HepG2 (cell line): Measurements from ENCODE around the gene TANC1. TPM values are rescaled to one million over a fixed set of nuclear protein-coding genes. Genes with fewer than 3 reads are reported as not detected.

ENCODE experiments used
- ATAC-seq: fragments of 200-7000 bp; cut with Tn5 transposase; 3 replicates; pipeline ENCODE4 v1.9.1; 2020; ENCODE audit warnings: mild to moderate bottlenecking, moderate library complexity
- BruUV-seq: library from RNA; stranded (reverse); fragments of 400-500 nt; replicated peaks from 2 replicates; lab custom pipeline; 2021; lab: Mats Ljungman, UMichigan
- CTCF ChIA-PET: fragments of 300-600 bp; formaldehyde crosslinking; extraction: SDS; loops from one replicate; lab custom pipeline; 2021; ENCODE audit warnings: low total read pairs, inconsistent platforms, low intra/inter-chr PET ratio; lab: Yijun Ruan, JAX
- POLR2A ChIA-PET: fragments of 350-600 bp; sonication (Branson Sonifier 250); formaldehyde crosslinking; loops from one replicate; lab custom pipeline; 2020; ENCODE audit warnings: antibody characterized with exemption, inconsistent platforms; lab: Yijun Ruan, JAX
- DNase-seq: peaks from one replicate; pipeline ENCODE4 v3.0.0-alpha.2; 2015; ENCODE audit warnings: low spot score
- FAIRE-seq: peaks from 3 replicates; lab custom pipeline; 2011; peaks lifted over from hg19 to GRCh38; lab: Jason Lieb, UNC
- H2AFZ ChIP-seq: one replicate; pipeline ENCODE4 v1.6.1; 2011; ENCODE audit warnings: low read length, inconsistent platforms
- H3K27ac ChIP-seq: fragments of 300-600 bp; 3 replicates; pipeline ENCODE4 v1.8.0; 2011; ENCODE audit warnings: mixed run types, mild to moderate bottlenecking, mixed read lengths, low read length, inconsistent platforms; ENCODE audit not compliant: insufficient read depth; ENCODE audit errors: extremely low read length
- H3K27me3 ChIP-seq, 2 experiments: fragments of 200-600 bp in 1 of 2; 2 replicates in 1 of 2; 3 replicates in 1 of 2; pipeline versions ENCODE4 v1.6.0 to v1.8.0; 2011; ENCODE audit warnings: low read length in 2 of 2, mild to moderate bottlenecking in 2 of 2, moderate library complexity in 2 of 2, inconsistent platforms in 1 of 2; ENCODE audit not compliant: insufficient read depth in 2 of 2, control insufficient read depth in 1 of 2
- H3K36me3 ChIP-seq, 2 experiments: fragments of 200-600 bp in 1 of 2; replicated peaks in 1 of 2; 2 replicates in 1 of 2; 3 replicates in 1 of 2; pipeline versions ENCODE4 v1.5.1 to v1.8.0; 2011; ENCODE audit warnings: low read length in 2 of 2, inconsistent platforms in 1 of 2; ENCODE audit not compliant: insufficient read depth in 2 of 2, control insufficient read depth in 1 of 2
- H3K4me1 ChIP-seq: 2 replicates; pipeline ENCODE4 v1.5.1; 2012; ENCODE audit warnings: low read length, inconsistent platforms; ENCODE audit not compliant: insufficient read depth
- H3K4me2 ChIP-seq: 2 replicates; pipeline ENCODE4 v1.6.0; 2011; ENCODE audit warnings: low read depth, low read length, inconsistent platforms
- H3K4me3 ChIP-seq, 3 experiments: fragments of 200-600 bp in 1 of 3; sonication (generic), shearing (Covaris generic) in 1 of 3; replicated peaks in 1 of 3; 2 replicates each; pipeline ENCODE4 v1.5.1; 2011 to 2016; ENCODE audit warnings: low read length in 3 of 3, inconsistent platforms in 2 of 3, low read depth in 2 of 3, mild to moderate bottlenecking in 2 of 3, control low read depth in 1 of 3, mixed read lengths in 1 of 3; ENCODE audit not compliant: insufficient read depth in 1 of 3
- H3K79me2 ChIP-seq: one replicate; pipeline ENCODE4 v1.6.1; 2011; ENCODE audit warnings: low read length, inconsistent platforms; ENCODE audit not compliant: insufficient read depth
- H3K9ac ChIP-seq: 2 replicates; pipeline ENCODE4 v1.6.0; 2011; ENCODE audit warnings: mild to moderate bottlenecking, low read depth, low read length, inconsistent platforms; ENCODE audit not compliant: insufficient read depth
- H3K9me3 ChIP-seq: 2 replicates; pipeline ENCODE4 v1.5.1; 2012; ENCODE audit warnings: mild to moderate bottlenecking, low read length
- H4K20me1 ChIP-seq: 2 replicates; pipeline ENCODE4 v1.6.0; 2011; ENCODE audit warnings: inconsistent platforms, mild to moderate bottlenecking, low read length, moderate library complexity; ENCODE audit not compliant: insufficient read depth
- CCDC6 ChIP-seq: sonication (generic); formaldehyde crosslinking; IDR thresholded peaks from 2 replicates; pipeline ENCODE4 v1.8.1; 2022; ENCODE audit warnings: mild to moderate bottlenecking, missing genetic modification reagents, moderate library complexity
- DMAP1 ChIP-seq: IDR thresholded peaks from 2 replicates; pipeline ENCODE4 v1.6.1; 2016
- DR1 ChIP-seq: sonication (generic); formaldehyde crosslinking; IDR thresholded peaks from 2 replicates; pipeline ENCODE4 v1.8.0; 2021; ENCODE audit warnings: mild to moderate bottlenecking, missing genetic modification reagents, inconsistent platforms
- HNF4G ChIP-seq, 2 experiments: sonication (generic) in 1 of 2; formaldehyde crosslinking in 1 of 2; IDR thresholded peaks; 2 replicates each; pipeline versions ENCODE4 v1.4.0 to v1.6.1; 2011 to 2020; ENCODE audit warnings: borderline replicate concordance in 2 of 2, low read depth in 2 of 2, mild to moderate bottlenecking in 2 of 2, low read length in 1 of 2, missing genetic modification reagents in 1 of 2, moderate library complexity in 1 of 2
- NR2C2 ChIP-seq: sonication (generic); formaldehyde crosslinking; IDR thresholded peaks from 2 replicates; pipeline ENCODE4 v1.4.0; 2020; ENCODE audit warnings: missing genetic modification reagents, mild to moderate bottlenecking, moderate library complexity, borderline replicate concordance
- RARG ChIP-seq: sonication (generic); formaldehyde crosslinking; IDR thresholded peaks from 2 replicates; pipeline ENCODE4 v1.4.0; 2020; ENCODE audit warnings: low read depth, mild to moderate bottlenecking, missing genetic modification reagents
- STAT6 ChIP-seq: sonication (generic); formaldehyde crosslinking; IDR thresholded peaks from 2 replicates; pipeline ENCODE4 v1.4.0; 2020; ENCODE audit warnings: missing genetic modification reagents, mild to moderate bottlenecking, borderline replicate concordance
- ZKSCAN8 ChIP-seq: IDR thresholded peaks from 2 replicates; pipeline ENCODE4 v1.6.1; 2016; ENCODE audit warnings: borderline replicate concordance, missing genetic modification reagents, missing compliant biosample characterization
- ZNF30 ChIP-seq: sonication (generic); formaldehyde crosslinking; IDR thresholded peaks from 2 replicates; pipeline ENCODE4 v1.5.0; 2020; ENCODE audit warnings: mild to moderate bottlenecking, missing genetic modification reagents
- ZNF878 ChIP-seq: sonication (generic); formaldehyde crosslinking; IDR thresholded peaks from 2 replicates; pipeline ENCODE4 v1.8.1; 2023; ENCODE audit warnings: mild to moderate bottlenecking, missing genetic modification reagents, moderate library complexity
- ZSCAN30 ChIP-seq: sonication (generic); formaldehyde crosslinking; IDR thresholded peaks from 2 replicates; pipeline ENCODE4 v1.5.0; 2020; ENCODE audit warnings: mild to moderate bottlenecking, missing genetic modification reagents
- WGBS: methylation state at CpG from one replicate; pipeline ENCODE4 v1.1.6; 2017; ENCODE audit warnings: low lambda C conversion rate; 5-methylcytosine and 5-hydroxymethylcytosine counted together
- in situ Hi-C: cut with HindIII; loops from 2 replicates; pipeline ENCODE4 v1.10.0; 2017; ENCODE audit warnings: low pct_unique_long_range_greater_than_20kb; ENCODE audit not compliant: extremely low pct_ligation_motif_present
- intact Hi-C: fragments of 100-400 bp; cut with micrococcal nuclease; formaldehyde crosslinking; loops from one replicate; pipeline ENCODE4 v1.10.0; 2022; ENCODE audit not compliant: unreplicated experiment
- polyA plus RNA-seq, 8 experiments: library from polyadenylated mRNA; depleted of rRNA in 3 of 8; stranded (reverse) in 7 of 8; unstranded in 1 of 8; fragments of >200 nt; fragmentation: Illumina TruSeq in 4 of 8; extraction: Trizol in 4 of 8; gene quantifications; 2 replicates each; pipeline versions ENCODE4 v1.2.1 to v1.2.3, GENCODE V29; 2011 to 2016; ENCODE audit warnings: low read depth in 4 of 8, missing spikeins in 1 of 8, mixed read lengths in 1 of 8; ENCODE audit not compliant: insufficient read depth in 1 of 8
- total RNA-seq, 5 experiments: library from RNA; depleted of rRNA; stranded (reverse); fragments of >200 nt; fragmentation: Illumina TruSeq; extraction: Trizol; gene quantifications; 2 replicates each; pipeline ENCODE4 v1.2.3, GENCODE V29; 2016; ENCODE audit warnings: low read depth in 1 of 5
- TF ChIP-seq, protein P1 (sequence below): sonication (generic); formaldehyde crosslinking; IDR thresholded peaks from 2 replicates; pipeline ENCODE4 v1.8.0; 2022; ENCODE audit warnings: missing genetic modification reagents, low read depth, mild to moderate bottlenecking, borderline replicate concordance
- TF ChIP-seq, protein P2 (sequence below): sonication (generic); formaldehyde crosslinking; IDR thresholded peaks from 2 replicates; pipeline ENCODE4 v1.4.0; 2020; ENCODE audit warnings: missing genetic modification reagents
- TF ChIP-seq, protein P3 (sequence below): IDR thresholded peaks from 2 replicates; pipeline ENCODE4 v1.6.1; 2016; ENCODE audit warnings: missing compliant biosample characterization, missing genetic modification reagents, borderline replicate concordance
- TF ChIP-seq, protein P4 (sequence below): IDR thresholded peaks from 2 replicates; pipeline ENCODE4 v1.6.1; 2016; ENCODE audit warnings: missing genetic modification reagents, missing compliant biosample characterization

TANC1 gene
- total and polyA plus RNA-seq, 2 of the 13 experiments (the other 11 are each of a cell fraction or from before 2014, with no cell fraction given) = 2.3 to 5.6 TPM

GRCh38 chr2:159194241-159194640 lies 225.8 kb downstream of the TANC1 start:
- no peak overlapping the region for H2AFZ ChIP-seq
- no peaks in the 10 kb centered on the region for H4K20me1 ChIP-seq
- CTCF ChIA-PET = no interaction called here
- no peaks in the 10 kb centered on the region for H3K9me3 ChIP-seq
- H3K27me3 ChIP-seq = no peaks in the 10 kb centered on the region
- no peak overlapping the region for H3K27ac ChIP-seq
- no peaks in the 10 kb centered on the region for H3K4me1 ChIP-seq
- no peak overlapping the region for H3K4me3 ChIP-seq
- FAIRE-seq (no peak), DNase-seq (no peak), ATAC-seq (no peak)
- no peak overlapping the region for H3K4me2 ChIP-seq
- peaks cover 0 to 7% of the 10 kb centered on the region in 2 experiments; a peak in 1 of 5 replicates for H3K36me3 ChIP-seq
- no peaks in the 10 kb centered on the region for H3K79me2 ChIP-seq
- no TSS peak for BruUV-seq
- in situ Hi-C loops = no loop called here
- intact Hi-C loops = no loop called here
- POLR2A ChIA-PET = no interaction called here
- H3K9ac ChIP-seq = no peak overlapping the region
- TF ChIP-seq CCDC6 (CRISPR knock-in tag) (no peak), ZNF30 (no peak), STAT6 (CRISPR knock-in tag) (no peak), HNF4G (IDR thresholded peaks at IDR 0.05; ENCODE audit: borderline replicate concordance, low read depth, low read length) (no peak), HNF4G (CRISPR knock-in tag; IDR thresholded peaks at IDR 0.05; ENCODE audit: borderline replicate concordance, low read depth) (no peak), ZNF878 (CRISPR knock-in tag) (no peak), DR1 (CRISPR knock-in tag) (no peak), DMAP1 (no peak), ZSCAN30 (CRISPR knock-in tag) (no peak), ZKSCAN8 (no peak), NR2C2 (no peak), RARG (CRISPR knock-in tag) (no peak)
- TF ChIP-seq, protein P1, sequence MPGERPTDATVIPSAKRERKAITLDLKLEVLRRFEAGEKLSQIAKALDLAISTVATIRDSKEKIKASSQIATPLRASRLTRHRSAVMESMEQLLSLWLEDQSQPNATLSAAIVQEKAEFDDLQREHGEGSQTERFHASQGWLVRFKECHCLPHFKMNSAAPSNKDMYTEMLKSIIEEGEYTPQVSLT = no peak
- TF ChIP-seq, protein P2, sequence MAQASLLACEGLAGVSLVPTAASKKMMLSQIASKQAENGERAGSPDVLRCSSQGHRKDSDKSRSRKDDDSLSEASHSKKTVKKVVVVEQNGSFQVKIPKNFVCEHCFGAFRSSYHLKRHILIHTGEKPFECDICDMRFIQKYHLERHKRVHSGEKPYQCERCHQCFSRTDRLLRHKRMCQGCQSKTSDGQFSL = no peak
- TF ChIP-seq, protein P3, sequence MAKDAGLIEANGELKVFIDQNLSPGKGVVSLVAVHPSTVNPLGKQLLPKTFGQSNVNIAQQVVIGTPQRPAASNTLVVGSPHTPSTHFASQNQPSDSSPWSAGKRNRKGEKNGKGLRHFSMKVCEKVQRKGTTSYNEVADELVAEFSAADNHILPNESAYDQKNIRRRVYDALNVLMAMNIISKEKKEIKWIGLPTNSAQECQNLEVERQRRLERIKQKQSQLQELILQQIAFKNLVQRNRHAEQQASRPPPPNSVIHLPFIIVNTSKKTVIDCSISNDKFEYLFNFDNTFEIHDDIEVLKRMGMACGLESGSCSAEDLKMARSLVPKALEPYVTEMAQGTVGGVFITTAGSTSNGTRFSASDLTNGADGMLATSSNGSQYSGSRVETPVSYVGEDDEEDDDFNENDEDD (CRISPR knock-in tag) = no peak
- TF ChIP-seq, protein P4, sequence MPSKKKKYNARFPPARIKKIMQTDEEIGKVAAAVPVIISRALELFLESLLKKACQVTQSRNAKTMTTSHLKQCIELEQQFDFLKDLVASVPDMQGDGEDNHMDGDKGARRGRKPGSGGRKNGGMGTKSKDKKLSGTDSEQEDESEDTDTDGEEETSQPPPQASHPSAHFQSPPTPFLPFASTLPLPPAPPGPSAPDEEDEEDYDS (CRISPR knock-in tag) = no peak
- 76% methylated on average over 10 of the region's 10 CpGs for WGBS
